ENCODE measurements around the gene YY1AP1.
"Not testable (repeated sequence)": the region's sequence is repeated elsewhere in the genome, so short reads cannot be mapped to it uniquely, and the experiment has no call there.

- not testable (repeated sequence) for TF ChIP-seq CTCF (IDR thresholded peaks at IDR 0.05 in 2 of 3, conservative IDR thresholded peaks at IDR 0.05 in 1 of 3; ENCODE audit: borderline replicate concordance in 1 of 3, insufficient read depth in 1 of 3, low read depth in 2 of 3, low read length in 2 of 3); RAD21 (IDR thresholded peaks at IDR 0.05; ENCODE audit: low read depth); SIN3A (IDR thresholded peaks at IDR 0.05; ENCODE audit: low read depth); ZBTB33 (IDR thresholded peaks at IDR 0.05; ENCODE audit: extremely low read depth, insufficient replicate concordance, low read length); EZH2 (IDR thresholded peaks at IDR 0.05); REST (IDR thresholded peaks at IDR 0.05; ENCODE audit: low read depth); POLR2A (IDR thresholded peaks at IDR 0.05; ENCODE audit: borderline replicate concordance, extremely low read depth, insufficient read depth, insufficient read length); YY1 (IDR thresholded peaks at IDR 0.05; ENCODE audit: extremely low read depth, insufficient replicate concordance, low read depth, low read length); CEBPB (IDR thresholded peaks at IDR 0.05; ENCODE audit: low read depth); ZFX (IDR thresholded peaks at IDR 0.05); TCF7L2 (IDR thresholded peaks at IDR 0.05; ENCODE audit: borderline replicate concordance, extremely low read depth, insufficient read depth, insufficient read length); ZNF274 (IDR thresholded peaks at IDR 0.05; ENCODE audit: low read depth, low read length)
These were observed 75.3 kb downstream of the YY1AP1 start for GRCh38 chr1:155613226-155613625.
